GM18873 (cell line): ENCODE results near the gene IFNL2.
"Not testable (repeated sequence)": the region's sequence is repeated elsewhere in the genome, so short reads cannot be mapped to it uniquely, and the experiment has no call there.

Source experiments
- ATAC-seq: cut with Tn5 transposase; IDR thresholded peaks from one replicate; pipeline ENCODE4 v1.9.1; 2021; ENCODE audit warnings: mild to moderate bottlenecking, moderate library complexity, moderate number of reproducible peaks; ENCODE audit not compliant: unreplicated experiment, low FRiP score

IFNL2 gene

DNA sequence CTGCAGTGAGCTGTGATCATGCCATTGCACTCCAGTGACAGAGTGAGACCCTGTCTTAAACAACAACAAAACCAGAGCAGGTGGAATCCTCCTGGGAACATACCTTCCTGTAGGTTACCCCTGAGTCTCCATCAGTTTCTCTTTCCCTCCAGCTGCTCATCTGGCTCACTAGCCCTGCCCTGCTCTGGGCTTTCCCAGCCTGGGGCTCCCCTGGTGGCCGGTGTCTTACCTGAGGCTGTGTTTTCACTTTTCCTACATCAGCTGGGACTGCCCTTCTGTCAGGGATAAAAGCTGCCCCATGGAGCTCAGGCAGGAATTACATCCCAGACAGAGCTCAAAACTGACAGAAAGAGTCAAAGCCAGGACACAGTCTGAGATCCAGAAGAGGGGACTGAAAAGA is at the start of gene IFNL2:
TSS of gene IFNL2 (plus strand) at position 312 of the 400 bp plus-strand sequence. CDS start 173 bp downstream, outside the sequence.
- not testable (repeated sequence) for ATAC-seq

DNA sequence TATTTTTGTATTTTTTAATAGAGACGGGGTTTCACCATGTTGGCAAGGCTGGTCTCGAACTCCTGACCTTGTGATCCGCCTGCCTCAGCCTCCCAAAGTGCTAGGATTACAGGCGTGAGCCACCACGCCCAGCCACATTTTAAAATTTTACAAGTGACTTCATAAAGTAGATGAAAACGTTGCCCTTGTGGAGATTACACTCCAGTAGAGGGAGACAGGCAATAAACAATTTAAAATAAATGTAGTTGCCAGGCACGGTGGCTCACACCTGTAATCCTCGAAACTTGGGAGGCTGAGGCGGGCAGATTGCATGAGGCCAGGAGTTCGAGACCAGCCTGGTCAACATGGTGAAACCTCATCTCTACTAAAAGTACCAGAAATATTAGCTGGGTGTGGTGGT is 49.1 kb upstream of the IFNL2 start:
- not testable (repeated sequence) for ATAC-seq

DNA sequence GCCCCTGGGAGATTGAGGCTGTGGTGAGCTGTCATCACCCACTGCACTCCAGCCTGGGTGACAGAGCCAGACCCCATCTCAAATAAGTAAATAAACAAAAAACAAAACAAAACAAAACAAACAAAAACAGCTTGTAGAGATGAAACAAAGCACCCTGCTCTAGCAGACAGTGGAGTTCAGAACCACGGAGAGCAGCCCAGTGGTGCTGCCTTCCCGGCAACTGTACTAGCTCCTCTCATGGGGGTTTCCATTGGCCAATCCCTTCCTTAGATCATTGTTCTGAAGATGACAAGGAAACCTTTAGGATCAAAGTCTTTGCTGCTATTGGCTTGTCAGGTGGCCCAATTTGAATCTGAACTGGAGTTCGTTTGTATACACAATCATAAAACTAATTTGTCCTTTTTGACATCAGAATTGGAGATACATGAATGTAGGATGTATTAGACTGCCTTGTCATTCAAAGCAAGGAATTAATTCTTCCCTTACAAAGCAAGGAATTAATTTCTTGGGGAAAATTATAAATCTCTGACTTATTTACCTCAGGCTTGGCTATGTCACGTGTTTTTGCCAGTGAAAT is 44.4 kb upstream of the IFNL2 start:
- ATAC-seq = no peak

DNA sequence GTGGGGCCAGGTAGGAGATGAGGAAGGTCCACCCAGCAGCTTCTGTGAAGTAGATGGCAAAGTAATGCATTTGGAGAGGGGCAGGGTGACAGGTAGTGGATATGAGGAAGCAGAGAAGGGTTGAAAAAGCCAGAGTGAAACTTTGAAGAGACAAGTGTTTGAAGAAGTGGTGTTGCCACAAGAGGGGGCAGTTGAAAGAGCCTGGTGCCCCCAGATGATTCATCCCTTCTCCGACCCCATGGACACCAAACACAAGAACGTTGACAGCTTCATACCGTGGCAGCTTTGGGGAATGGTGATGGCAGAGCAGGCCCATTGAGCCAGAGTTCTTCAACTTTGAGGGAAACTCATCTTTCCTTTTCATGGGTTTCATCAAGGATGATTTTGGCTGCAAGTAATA is 43.3 kb upstream of the IFNL2 start:
- ATAC-seq = no peak

DNA sequence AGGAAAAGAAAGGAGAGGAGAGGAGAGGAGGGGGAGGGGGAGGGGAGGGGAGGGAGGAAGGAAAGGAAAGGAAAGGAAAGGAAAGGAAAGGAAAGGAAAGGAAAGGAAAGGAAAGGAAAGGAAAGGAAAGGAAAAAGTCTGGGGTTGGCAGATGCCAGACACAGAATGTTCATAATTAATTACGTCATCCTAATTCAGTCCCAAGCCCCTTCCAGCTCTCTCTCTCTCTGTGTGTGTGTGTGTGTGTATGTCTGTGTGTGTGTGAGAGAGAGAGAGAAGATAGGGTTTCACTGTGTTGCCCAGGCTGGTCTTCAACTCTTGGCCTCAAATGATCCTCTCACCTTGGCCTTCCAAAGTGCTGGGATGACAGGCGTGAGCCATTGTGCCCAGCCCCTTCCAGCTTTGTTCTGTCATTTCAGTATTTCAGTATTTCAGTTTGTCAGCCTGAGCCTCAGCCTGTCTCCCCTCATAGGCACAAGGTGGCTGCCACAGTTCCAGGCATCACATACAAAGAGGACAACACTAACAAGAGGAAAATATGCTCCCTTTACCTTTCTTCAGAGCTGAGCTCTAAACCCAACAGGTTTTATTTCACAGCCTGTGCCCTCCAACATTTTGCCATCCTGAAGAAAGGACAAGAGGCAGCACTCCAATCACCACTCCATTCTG is 38.0 kb upstream of the IFNL2 start:
- no peak for ATAC-seq

DNA sequence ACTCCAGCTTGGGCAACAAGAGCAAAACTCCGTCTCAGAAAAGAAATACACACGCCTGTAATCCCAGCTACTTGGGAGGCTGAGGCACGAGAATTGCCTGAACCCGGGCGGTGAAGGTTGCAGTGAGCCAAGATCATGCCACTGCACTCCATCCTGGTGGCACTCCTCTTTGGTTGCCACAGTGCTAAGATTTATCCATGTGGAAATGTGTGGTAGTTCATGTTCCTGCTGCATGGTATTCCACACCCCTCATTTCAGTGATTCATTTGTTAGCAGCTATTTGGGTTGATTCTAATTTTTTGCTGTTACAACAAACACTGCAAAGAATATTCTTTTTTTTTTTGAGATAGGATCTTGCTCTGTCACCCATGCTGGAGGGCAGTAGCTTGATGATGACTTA is 35.5 kb upstream of the IFNL2 start:
- no peak for ATAC-seq

DNA sequence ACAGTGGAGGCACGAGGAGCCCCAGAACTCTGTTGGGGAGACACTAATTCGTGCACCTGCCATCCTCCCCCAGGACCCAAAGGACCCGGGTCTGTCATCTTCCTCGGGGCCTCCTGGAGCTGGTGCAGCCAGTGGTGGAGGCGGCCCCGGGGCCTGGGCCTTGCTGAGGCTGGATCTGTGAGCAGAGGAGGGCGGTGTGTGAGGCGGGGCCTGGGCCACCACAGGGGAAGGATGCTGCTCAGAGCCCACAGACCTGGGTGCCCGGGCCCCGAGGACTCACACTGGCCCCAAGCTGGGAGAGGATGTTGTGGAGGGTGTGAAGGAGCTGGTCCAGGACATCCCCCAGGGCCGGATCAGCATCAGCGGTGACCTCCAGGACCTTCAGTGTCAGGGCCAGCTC is 31.7 kb upstream of the IFNL2 start:
- ATAC-seq = no peak

DNA sequence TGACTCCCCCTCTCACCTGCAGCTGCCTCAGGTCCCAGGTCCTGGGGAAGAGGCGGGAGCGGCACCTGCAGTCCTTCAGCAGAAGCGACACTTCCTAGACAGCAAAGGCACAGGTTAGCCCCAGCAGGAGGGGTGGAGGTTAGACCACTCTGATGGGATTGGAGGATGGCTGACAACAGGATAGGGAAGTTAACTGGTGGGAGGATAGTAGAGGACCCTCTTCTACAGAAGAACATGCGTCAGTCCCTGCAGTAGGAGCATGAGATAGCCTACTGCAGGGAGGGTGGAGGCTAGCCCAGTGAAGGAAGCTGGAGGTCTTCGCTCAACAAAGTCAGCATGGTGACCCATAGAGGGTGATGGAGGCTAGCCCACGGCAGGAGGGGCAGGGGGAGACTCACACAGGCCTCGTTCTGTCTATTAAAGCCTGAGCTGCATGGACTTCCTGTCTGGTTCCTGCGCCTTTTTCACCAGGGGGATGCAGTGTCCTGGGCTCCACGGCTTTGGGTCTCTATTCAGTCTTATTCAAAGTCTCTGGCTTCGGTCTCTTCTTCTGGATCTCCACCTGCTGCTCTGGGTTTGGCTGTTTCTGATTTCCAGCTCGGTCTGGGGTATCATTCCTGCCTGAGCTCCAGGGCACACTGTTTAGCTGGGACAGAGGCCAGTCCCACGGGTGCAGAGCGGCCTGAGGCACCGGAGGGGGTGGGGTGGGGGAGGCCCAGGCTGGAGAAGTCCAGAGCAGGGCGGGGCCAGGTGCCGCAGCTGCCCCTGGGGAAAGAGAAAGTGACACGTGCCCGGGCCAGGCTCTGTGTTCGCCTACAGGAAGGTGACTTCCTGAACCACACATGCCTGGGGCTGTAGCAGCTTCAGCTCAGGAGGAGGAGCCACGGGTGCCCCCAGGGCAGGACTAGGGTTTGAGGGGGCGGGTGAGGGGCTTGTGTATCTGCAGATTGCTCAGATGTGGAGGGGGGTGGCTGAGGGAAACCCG is 30.7 kb upstream of the IFNL2 start:
- ATAC-seq = no peak

DNA sequence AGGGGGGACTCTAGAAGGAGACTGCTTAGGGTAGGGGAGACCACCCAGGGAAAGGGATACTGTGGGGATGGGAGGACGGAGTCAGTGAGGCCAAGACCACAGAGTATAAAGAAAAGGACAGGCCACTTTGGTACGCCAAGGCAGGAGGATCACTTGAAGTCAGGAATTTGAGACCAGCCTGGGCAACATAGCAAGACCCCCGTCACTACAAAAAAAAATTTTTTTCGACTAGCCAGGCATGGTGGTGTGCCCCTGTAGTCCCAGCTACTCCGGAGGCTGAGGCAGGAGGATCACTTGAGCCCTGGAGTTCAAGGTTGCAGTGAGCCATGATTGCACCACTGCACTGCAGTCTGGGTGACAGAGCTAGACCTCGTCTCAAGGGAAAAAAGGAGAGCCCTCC is 30.0 kb upstream of the IFNL2 start:
- ATAC-seq = no peak

DNA sequence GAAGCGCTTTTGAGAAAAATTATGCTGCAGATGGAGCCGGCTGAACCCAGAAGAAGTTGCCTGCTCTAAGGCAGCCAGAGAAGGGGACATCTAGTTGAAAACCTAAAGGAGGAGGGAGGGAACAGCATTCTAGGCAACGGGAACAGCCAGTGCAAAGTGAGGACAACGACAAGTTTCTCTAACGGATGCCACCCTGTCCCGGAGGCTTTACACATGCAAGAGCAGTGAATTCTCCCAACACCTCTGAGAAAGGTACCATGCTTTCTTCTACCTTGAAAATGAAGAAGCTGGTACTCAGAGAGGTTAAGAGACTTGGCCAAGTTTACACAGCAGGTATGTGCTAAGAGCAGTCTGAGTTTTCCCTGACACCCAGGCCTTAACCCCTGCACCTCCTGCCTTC is 29.3 kb upstream of the IFNL2 start:
- ATAC-seq = no peak

DNA sequence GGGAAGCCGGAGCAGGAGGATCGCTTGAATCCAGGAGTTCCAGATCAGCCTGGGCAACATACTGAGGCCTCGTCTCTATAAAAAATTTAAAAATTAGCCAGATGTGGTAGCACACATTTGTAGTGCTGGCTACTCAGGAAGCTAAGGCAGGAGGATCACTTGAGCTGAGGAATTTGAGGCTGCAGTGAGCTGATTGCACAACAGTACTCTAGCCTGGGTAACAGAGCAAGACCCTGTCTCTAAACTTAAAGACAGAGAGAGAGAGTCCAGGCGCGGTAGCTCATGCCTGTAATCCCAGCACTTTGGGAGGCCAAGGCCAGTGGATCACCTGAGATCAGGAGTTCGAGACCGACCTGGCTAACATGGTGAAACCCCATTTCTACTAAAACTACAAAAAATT is 27.8 kb upstream of the IFNL2 start:
- no peak for ATAC-seq

DNA sequence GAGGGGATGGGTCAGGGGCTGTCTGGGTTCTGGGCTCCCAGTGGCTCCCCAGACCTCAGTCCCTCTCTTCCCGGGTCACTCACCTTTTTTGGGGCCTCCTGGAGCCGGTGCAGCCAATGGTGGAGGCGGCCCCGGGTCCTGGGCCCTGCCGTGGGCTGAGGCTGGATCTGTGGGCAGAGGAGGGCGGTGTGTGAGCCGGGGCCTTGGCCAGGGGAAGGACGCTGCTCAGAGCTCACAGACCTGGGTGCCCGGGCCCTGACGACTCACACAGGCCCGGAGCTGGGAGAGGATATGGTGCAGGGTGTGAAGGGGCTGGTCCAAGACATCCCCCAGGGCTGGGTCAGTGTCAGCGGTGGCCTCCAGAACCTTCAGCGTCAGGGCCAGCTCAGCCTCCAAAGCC is 24.5 kb upstream of the IFNL2 start:
- ATAC-seq = not testable (repeated sequence)

DNA sequence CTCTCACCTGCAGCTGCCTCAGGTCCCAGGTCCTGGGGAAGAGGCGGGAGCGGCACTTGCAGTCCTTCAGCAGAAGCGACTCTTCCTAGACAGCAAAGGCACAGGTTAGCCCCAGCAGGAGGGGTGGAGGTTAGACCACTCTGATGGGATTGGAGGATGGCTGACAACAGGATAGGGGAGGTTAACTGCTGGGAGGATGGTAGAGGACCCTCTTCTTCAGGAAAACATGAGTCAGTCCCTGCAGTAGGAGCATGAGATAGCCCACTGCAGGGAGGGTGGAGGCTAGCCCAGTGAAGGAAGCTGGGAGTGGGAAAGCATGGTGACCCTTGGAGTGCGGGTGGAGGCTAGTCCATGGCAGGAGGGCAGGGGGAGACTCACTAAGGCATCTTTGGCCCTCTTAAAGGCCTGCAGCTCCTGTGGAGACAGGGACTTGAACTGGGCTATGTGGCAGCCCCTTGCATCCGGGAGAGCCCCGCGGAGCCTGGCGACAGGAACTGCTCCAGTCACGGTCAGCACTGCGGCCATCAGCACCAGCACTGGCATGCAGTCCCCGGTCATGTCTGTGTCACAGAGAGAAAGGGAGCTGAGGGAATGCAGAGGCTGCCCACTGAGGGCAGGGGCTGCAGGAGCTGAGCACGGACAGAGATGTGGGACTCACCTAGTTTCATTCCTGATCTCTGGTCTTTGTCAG is 23.6 kb upstream of the IFNL2 start, which contains the start of gene IFNL3:
TSS of gene IFNL3 (minus strand) at position 597 of the 691 bp plus-strand sequence. CDS start at position 558, 39 bp downstream.
- ATAC-seq = not testable (repeated sequence)

DNA sequence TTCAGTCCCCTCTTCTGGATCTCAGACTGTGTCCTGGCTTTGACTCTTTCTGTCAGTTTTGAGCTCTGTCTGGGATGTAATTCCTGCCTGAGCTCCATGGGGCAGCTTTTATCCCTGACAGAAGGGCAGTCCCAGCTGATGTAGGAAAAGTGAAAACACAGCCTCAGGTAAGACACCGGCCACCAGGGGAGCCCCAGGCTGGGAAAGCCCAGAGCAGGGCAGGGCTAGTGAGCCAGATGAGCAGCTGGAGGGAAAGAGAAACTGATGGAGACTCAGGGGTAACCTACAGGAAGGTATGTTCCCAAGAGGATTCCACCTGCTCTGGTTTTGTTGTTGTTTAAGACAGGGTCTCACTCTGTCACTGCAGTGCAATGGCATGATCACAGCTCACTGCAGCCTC is 23.0 kb upstream of the IFNL2 start:
- not testable (repeated sequence) for ATAC-seq

DNA sequence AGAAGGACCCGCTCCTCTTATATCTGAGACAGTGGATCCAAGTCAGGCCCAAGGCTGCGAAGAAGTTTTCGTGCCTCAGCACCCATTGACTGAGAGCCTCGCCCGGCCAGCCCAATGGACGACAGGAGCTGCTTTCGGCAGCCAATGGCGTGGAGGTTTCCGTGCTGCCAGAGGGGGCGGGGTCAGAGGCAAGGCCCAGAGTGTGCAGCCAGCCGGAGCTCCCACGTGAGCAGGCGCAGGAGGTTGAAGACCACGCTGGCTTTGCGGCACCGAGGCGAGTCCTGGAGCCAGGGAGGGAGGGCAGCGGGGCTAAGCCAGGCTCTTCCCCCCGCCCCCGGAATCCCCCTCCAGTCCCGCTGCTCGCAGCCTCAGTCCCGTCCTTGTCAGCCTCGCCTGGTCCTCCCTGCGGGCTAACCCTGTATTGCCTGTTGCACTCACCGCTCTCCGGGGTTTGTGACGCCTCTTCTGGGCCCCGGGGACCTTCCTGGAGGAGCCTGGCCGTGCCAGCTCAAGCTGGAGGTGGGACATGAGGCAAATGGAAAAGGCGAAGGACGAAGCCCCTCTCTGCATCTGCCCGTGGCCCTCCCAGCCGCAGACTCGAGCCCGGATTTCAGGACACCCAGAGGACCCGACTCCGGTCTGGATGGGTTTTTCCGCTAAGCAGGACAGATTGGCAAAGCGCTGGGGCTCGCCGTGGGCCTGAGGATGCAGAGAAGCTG is 21.1 kb upstream of the IFNL2 start:
- no peak for ATAC-seq

DNA sequence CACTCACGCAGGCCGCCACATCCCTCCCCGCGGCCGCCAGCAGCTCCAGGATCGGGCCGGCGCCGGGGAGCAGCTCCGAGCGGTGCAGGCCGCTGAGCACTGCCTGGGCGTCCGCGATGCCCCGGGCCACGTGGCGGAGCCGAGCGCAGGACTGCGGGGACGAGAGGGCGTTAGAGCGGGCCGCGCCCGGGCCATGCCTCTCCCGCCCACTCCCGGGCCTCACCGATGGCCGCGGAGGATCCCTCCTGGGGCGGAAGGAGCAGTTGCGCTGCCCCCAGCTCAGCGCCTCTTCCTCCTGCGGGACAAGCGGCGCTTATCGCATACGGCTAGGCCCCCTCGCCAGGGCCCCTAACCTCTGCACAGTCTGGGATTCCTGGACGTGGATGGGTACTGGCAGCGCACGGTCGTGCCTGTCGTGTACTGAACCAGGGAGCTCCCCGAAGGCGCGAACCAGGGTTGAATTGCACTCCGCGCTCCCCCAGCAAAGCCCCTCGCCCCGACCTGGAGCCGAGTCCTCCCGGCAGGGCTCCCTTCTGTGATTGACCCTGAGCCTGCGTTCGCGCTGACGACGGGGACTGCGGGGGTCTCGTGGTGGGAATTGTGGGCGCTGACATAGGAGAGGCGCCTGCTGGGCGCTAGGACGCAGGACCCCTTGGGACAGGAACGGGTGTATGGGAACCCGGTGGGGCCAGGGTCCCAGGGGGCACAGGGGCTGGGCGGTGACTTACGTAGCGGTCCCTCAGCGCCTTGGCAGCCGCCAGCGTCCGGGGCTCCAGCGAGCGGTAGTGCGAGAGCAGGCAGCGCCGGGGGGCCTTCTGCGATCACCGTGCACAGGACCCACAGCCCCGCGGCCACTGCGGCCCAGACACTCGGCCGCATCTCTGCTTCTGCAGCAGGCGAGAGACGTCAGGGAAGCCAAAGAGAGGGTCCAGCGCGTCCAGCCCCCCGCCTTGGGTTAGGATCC is 20.2 kb upstream of the IFNL2 start:
- no peak for ATAC-seq

DNA sequence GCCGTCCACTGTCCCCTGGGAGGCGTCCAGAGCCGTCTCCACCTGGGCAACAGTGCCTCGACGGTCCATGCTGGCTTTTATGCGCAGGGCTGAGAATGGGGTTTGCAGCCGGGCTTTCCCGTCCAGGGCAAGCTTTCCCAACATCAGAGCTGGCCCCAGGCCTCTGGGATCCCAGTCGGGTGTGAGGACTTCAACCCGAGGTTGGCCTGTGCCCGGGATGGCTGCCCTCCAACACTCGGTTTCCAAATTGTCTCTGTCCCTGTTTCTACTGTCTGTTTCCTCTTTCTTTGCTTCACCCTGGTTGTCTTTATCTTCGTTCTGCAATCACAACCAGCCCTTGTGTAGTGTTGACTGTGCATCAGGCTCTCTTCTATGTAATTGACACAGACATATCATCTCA is 19.4 kb upstream of the IFNL2 start, which contains the start of gene IFNL4:
TSS of gene IFNL4 (minus strand) at position 51 of the 400 bp plus-strand sequence.
- no peak for ATAC-seq

DNA sequence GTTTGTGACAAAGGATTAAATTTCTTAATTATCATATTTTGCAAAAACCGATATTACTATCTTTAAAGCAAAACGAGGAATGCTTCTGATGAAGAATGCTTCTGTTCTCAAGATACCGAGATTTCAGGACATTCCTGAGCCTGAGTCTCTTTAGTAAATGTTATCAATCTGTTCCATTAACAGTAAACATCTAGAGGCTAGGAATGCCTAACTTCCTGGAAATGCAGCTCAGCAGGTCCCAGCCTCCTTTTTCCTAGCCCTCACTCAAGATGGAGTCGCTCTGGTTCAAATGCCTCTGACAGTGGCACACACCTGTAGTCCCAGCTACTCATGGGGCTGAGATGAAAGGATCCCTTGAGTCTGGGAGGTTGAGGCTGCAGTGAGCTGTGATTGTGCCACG is 17.1 kb upstream of the IFNL2 start:
- no peak for ATAC-seq

DNA sequence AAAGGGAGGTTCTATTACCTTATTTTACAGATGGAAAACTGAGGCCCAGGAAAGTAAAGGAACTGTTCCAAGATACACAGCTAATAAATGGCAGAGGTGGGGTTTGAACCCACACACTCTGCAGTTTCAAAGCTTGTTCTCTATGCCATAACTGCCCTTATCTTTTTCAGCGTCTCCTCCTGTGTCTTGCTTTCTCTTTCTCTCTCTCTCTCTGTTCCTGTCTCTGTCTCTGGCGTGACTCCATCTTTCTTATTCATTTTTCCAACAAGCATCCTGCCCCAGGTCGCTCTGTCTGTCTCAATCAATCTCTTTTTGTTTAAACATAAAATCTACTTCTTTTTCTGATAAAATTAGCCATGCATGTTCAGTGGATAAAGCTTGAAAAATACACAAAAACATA is 16.4 kb upstream of the IFNL2 start:
- ATAC-seq = no peak
